Adrenal gland (tissue), 12 donors: ENCODE results near the gene XYLT1. TPM values are rescaled to one million over a fixed set of nuclear protein-coding genes. Genes with fewer than 3 reads are reported as not detected.

Experiments
- DNase-seq, 7 donors: peaks; one replicate each; pipeline ENCODE4 v3.0.0-alpha.2; 2019 to 2020
- H3K27ac ChIP-seq, 5 donors: fragments of 200-600 bp; sonication (generic) in 4 of 5; 1 replicate in 3 of 5; 2 replicates in 2 of 5; pipeline versions ENCODE4 v1.5.1 to v1.8.0; 2016 to 2020; ENCODE audit warnings: mild to moderate bottlenecking in 1 of 5
- H3K27me3 ChIP-seq: fragments of 200-600 bp; 2 replicates; pipeline ENCODE4 v1.8.0; 2021
- H3K36me3 ChIP-seq, 2 donors: fragments of 200-600 bp; replicated peaks in 1 of 2; 1 replicate in 1 of 2; 2 replicates in 1 of 2; pipeline versions ENCODE4 v1.5.1 to v1.8.0; 2018 to 2022
- H3K4me1 ChIP-seq, 2 donors: fragments of 200-600 bp; replicated peaks in 1 of 2; 1 replicate in 1 of 2; 2 replicates in 1 of 2; pipeline versions ENCODE4 v1.5.1 to v1.8.0; 2018 to 2021
- H3K4me3 ChIP-seq, 4 donors: fragments of 200-600 bp; sonication (generic) in 3 of 4; one replicate each; pipeline ENCODE4 v1.5.1; 2016 to 2018
- H3K9me3 ChIP-seq, 3 donors: fragments of 200-600 bp; sonication (generic) in 1 of 3; replicated peaks in 1 of 3; 1 replicate in 2 of 3; 2 replicates in 1 of 3; pipeline versions ENCODE4 v1.5.1 to v1.8.0; 2016 to 2021
- POLR2A ChIP-seq, 2 donors: fragments of 450-650 bp; IDR thresholded peaks; one replicate each; pipeline ENCODE4 v1.6.1; 2017; ENCODE audit warnings: antibody characterized with exemption in 2 of 2, mild to moderate bottlenecking in 2 of 2, moderate library complexity in 1 of 2
- WGBS, 4 donors: extraction: QIAGEN DNeasy Blood & Tissue Kit in 2 of 4; methylation state at CpG; one replicate each; pipeline versions ENCODE4 v1.1.5 to v1.1.7; 2013 to 2017; 5-methylcytosine and 5-hydroxymethylcytosine counted together
- intact Hi-C, 2 donors: fragments of 100-400 bp; cut with DNase I; formaldehyde crosslinking; loops; one replicate each; pipeline versions ENCODE4 v1.14.1 to v1.15.0; 2022 to 2023
- polyA plus RNA-seq, 3 donors: library from polyadenylated mRNA; stranded (reverse); fragments of 200-250 nt in 2 of 3; fragments of 350-450 nt in 1 of 3; fragmentation: Illumina TruSeq in 1 of 3; extraction: RNeasy Lipid Tissue Mini Kit (QIAGEN cat#74804) in 1 of 3; gene quantifications; one replicate each; pipeline ENCODE4 v1.2.3, GENCODE V29; 2013 to 2014
- total RNA-seq, 9 donors: library from RNA; depleted of rRNA in 4 of 9; stranded (reverse); fragments of >200 nt in 4 of 9; fragments of 120-200 nt in 1 of 9; fragmentation: NEBNext Ultra II Directional in 1 of 9; extraction: Animal tissue kit (Norgen Biotek cat#: 25700) in 1 of 9; gene quantifications; one replicate each; pipeline versions ENCODE4 v1.1.0 to v1.2.4, GENCODE V29; 2013 to 2023
- TF ChIP-seq, protein P1 (sequence below), 6 experiments: fragments of 450-650 bp in 4 of 6; fragments of 200-600 bp in 2 of 6; sonication (generic) in 1 of 6; IDR thresholded peaks; 1 replicate in 5 of 6; 2 replicates in 1 of 6; pipeline versions ENCODE4 v1.5.1 to v1.8.0; 2016 to 2021; ENCODE audit warnings: antibody characterized with exemption in 6 of 6, mild to moderate bottlenecking in 2 of 6, moderate library complexity in 1 of 6
- donor health status: healthy with polysubstance abuse.
- donor health status: Bipolar disorder and iron deficiency.
- donor health status: DM: yes; HTN: yes; CAD: no.
- donor health status: DM: no; HTN: no; CAD: no.
- donor health status: DM: no; HTN: no; CAD: no.
- donor health status: DM: yes; HTN: yes; CAD: no.

The XYLT1 gene
- total and polyA plus RNA-seq, 12 donors: 1.3 to 67.6 (median 16.8) TPM

DNA sequence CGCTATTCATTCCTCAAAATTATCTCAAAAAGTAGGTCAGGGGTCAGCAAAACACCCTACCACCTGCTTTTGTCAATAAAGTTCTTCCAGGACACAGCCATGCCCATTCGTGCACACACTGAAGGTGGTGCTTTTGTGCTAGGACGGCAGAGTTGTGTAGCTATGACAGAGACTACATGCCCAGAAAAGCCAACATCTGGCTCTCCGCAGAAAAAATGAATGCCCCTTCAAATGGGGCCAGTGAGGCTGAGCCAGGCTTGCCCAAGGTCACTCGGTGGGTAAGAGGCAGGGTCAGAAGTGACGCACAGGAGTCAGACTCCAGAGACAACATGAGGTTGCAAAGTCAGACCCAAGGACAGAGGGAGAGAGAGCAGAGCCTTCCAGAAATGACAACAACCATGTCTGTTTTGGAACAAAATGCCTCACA lies 200.1 kb downstream of the XYLT1 start:
- no peaks in the 10 kb centered on the region for H3K36me3 ChIP-seq
- TF ChIP-seq, protein P1, sequence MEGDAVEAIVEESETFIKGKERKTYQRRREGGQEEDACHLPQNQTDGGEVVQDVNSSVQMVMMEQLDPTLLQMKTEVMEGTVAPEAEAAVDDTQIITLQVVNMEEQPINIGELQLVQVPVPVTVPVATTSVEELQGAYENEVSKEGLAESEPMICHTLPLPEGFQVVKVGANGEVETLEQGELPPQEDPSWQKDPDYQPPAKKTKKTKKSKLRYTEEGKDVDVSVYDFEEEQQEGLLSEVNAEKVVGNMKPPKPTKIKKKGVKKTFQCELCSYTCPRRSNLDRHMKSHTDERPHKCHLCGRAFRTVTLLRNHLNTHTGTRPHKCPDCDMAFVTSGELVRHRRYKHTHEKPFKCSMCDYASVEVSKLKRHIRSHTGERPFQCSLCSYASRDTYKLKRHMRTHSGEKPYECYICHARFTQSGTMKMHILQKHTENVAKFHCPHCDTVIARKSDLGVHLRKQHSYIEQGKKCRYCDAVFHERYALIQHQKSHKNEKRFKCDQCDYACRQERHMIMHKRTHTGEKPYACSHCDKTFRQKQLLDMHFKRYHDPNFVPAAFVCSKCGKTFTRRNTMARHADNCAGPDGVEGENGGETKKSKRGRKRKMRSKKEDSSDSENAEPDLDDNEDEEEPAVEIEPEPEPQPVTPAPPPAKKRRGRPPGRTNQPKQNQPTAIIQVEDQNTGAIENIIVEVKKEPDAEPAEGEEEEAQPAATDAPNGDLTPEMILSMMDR (IDR thresholded peaks at IDR 0.05): no peak
- peak in 1 of 2 donors; percentile 75 for TF ChIP-seq POLR2A (IDR thresholded peaks at IDR 0.05)
- DNase-seq: peak; percentile 80 to 94 (median 87)
- peak overlapping the region in 1 of 4 donors; percentile 8 for H3K4me3 ChIP-seq
- H3K9me3 ChIP-seq: no peaks in the 10 kb centered on the region
- WGBS, 4 donors: 38 to 45% (median 41%) methylated on average over 6 of the region's 6 CpGs
- peaks cover 27 to 51% of the 10 kb centered on the region in 2 donors for H3K4me1 ChIP-seq
- H3K27me3 ChIP-seq: no peaks in the 10 kb centered on the region
- H3K27ac ChIP-seq: peak overlapping the region; percentile 78 to 93 (median 91)
- intact Hi-C loops: loop anchor here in 1 of 2 donors (10.0 kb wide), 1 partner anchor 194 kb away; no protein-coding TSS in a partner anchor

DNA sequence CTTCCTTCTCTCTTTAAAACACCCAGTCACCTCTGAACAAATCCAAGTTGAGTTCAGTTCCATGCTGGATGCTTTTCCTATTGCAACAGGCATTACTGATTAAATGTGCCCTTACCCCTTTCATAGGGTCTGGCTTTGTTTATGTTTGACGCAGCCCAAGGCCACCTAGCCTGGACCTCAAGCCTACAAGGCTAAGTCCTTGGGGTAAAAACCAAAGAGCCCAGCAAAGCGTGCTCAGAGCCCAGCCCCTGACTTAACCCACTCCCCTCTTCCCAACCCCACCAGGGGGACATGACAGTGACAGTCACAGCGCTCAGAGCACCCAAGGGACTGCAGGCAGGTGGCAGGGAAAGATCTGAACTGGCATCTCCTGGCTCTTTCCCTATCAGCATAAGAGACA lies 200.6 kb downstream of the XYLT1 start:
- intact Hi-C loops: loop anchor here in 1 of 2 donors (10.0 kb wide), 1 partner anchor 195 kb away; no protein-coding TSS in a partner anchor

DNA sequence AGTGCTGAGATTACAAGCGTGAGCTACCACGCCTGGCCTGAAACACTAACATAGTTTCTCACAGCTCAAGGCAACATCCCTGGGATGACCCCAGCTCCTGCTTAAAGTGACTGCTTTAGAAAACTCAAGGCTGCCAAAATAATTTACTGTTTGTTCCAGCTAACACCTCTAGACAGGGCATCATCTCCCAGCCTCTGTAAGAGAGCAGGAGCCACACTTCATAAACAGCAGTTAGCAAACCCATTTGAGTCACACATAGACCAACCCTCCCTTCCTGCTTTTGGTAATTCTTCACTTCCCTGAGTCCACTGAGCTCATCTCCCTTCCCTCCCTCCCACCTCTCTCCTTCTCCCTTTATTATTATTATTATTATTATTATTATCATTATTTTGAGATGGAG lies 201.3 kb downstream of the XYLT1 start:
- no peaks in the 10 kb centered on the region for H3K27me3 ChIP-seq
- intact Hi-C loops: no loop called here
- H3K4me3 ChIP-seq: no peak overlapping the region
- 46 to 75% (median 69%) methylated on average over 2 of the region's 2 CpGs for WGBS, 4 donors
- DNase-seq: peak in 2 of 7 donors; percentile 32 to 42
- peaks cover 27 to 45% of the 10 kb centered on the region in 2 donors for H3K4me1 ChIP-seq
- H3K27ac ChIP-seq: peak overlapping the region; percentile 19 to 93 (median 90)
- H3K9me3 ChIP-seq: no peaks in the 10 kb centered on the region
- TF ChIP-seq, protein P1 (IDR thresholded peaks at IDR 0.05): no peak
- TF ChIP-seq POLR2A (IDR thresholded peaks at IDR 0.05): no peak
- no peaks in the 10 kb centered on the region for H3K36me3 ChIP-seq

More for the DNA sequence above, 200.6 kb downstream of the XYLT1 start:
- 47 to 55% (median 50%) methylated on average over 3 of the region's 3 CpGs for WGBS, 4 donors
- peak in 5 of 7 donors; percentile 34 to 56 (median 48) for DNase-seq
- peaks cover 27 to 46% of the 10 kb centered on the region in 2 donors for H3K4me1 ChIP-seq
- TF ChIP-seq POLR2A (IDR thresholded peaks at IDR 0.05): no peak
- TF ChIP-seq, protein P1 (IDR thresholded peaks at IDR 0.05): peak in 1 of 6 experiments; percentile 17
- no peaks in the 10 kb centered on the region for H3K27me3 ChIP-seq
- no peaks in the 10 kb centered on the region for H3K36me3 ChIP-seq
- H3K27ac ChIP-seq: peak overlapping the region; percentile 78 to 93 (median 91)
- no peaks in the 10 kb centered on the region for H3K9me3 ChIP-seq
- H3K4me3 ChIP-seq: peak overlapping the region in 1 of 4 donors; percentile 8

DNA sequence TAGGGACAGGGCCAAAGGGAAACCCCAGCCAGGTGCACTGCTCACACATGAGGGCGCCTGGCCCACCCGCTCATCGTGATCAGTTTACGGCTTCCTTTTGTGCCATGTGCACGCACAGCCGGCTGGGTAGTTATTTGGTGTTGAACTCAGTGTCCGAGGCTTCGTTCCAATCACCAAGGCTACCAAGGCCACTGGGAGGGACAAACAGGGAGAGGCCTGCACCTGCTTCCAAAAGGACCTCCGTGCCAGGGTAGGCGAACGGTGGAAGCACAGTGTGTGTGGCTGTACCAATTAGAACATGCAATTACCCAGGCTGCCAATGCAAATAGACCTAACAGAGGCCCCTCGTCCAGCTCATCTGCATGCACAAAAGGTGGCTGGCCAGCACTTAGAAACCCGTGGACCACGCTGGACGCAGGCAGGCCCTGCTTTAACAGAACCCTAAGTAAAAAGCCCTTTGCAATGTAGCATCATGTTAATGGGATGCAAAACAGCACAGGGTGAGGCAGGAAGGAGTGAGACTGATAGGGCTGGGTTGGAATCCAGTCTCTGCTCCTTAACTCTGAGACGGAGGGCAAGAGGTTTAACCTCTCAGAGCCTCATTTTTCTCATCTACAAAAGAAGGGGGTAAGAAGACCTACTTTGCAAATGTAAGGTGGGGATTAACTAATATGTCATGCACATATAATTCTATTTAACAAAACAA lies 204.0 kb downstream of the XYLT1 start:
- Histone ChIP-seq H3K4me1 (peaks cover 25 to 34% of the 10 kb centered on the region in 2 donors), H3K27ac (peak overlapping the region in 4 of 5 donors; percentile 32 to 78 (median 54)), H3K27me3 (no peaks in the 10 kb centered on the region), H3K36me3 (no peaks in the 10 kb centered on the region), H3K9me3 (no peaks in the 10 kb centered on the region), H3K4me3 (no peak overlapping the region)
- intact Hi-C loops: no loop called here
- peak in 1 of 2 donors; percentile 47 for TF ChIP-seq POLR2A (IDR thresholded peaks at IDR 0.05)
- TF ChIP-seq, protein P1 (IDR thresholded peaks at IDR 0.05): no peak
- DNase-seq: peak; percentile 88 to 95 (median 94)
- WGBS, 4 donors: 43 to 58% (median 48%) methylated on average over 12 to 16 of the region's 16 CpGs
